GM18858 (cell line): ENCODE results near the gene STK36.

Experiments used
- ATAC-seq: cut with Tn5 transposase; IDR thresholded peaks from one replicate; pipeline ENCODE4 v1.9.1; 2021; ENCODE audit not compliant: unreplicated experiment

The STK36 gene

DNA sequence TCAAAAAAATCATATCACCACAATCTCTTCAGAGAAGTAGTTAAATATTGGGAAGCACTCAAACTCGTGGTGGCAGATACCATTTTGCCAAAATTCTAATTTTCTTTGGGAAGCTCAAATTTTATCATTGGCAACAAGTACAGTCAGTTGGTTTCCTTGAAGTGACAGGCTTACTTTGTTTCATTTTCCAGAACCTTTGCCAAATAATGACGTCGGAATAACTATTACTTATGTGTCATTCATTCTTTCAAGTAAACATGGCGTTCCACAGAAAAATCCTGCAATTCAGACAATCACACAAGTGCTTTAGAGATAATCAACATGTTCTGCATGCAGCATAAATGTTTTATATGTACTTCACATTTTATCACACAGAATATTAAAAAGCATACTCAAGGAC, 44.2 kb downstream of the STK36 start:
- no peak for ATAC-seq

DNA sequence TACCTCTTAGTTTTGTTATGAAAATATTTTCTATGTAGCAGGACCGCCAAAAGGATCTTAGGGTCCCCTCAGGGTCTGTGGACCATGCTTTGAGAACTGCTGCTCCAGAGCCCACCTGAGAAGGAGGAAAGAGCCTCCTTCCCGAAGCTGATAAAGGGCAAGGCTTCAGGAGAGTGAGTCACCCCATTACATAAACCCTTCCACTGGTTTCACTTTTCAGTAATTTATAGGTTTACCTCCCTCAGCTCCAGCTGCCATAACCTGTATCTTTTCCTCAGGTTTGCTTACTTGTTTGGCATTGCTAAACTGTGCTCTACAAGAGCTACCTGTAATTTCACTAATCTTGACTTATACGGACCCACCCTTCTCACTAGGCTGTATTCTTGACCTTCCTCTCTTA, 45.4 kb downstream of the STK36 start:
- no peak for ATAC-seq

DNA sequence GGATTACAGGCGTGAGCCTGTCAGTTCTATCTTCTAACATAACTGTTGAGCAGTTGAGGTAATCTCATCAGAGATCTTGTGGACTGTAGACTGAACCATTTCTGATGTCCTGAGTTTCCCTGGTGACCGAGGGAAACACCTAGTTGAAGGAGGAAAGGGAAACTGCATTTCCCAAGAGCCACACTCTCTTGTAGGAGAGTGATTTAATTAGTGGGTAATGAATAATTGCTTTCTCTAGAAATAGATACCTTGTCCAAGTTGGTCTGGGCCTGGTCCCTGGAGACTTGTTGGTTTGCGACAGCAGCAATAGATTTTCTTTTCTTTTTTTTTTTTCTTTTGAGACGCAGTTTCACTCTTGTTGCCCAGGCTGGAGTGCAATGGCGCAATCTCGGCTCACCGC, 46.2 kb downstream of the STK36 start:
- ATAC-seq: no peak

DNA sequence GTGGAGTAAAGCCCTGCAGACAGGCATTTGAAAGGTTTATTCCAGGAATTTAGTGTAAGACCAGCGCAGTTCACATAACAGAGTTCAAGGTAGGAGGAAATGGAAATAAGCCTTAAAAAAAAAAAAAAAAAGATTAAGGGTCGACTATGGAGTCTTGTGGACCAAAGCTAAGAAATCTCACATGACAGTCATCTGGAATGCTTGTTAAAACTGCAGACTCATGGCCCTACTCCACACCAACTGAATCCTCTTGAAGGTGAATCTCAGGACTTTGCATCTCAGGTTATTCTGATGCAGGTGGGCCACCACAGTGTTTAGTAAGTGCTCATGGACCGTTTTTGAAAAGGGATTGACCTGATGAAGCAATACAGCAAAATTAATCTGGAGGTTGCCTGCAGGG, 47.6 kb downstream of the STK36 start:
- no peak for ATAC-seq

DNA sequence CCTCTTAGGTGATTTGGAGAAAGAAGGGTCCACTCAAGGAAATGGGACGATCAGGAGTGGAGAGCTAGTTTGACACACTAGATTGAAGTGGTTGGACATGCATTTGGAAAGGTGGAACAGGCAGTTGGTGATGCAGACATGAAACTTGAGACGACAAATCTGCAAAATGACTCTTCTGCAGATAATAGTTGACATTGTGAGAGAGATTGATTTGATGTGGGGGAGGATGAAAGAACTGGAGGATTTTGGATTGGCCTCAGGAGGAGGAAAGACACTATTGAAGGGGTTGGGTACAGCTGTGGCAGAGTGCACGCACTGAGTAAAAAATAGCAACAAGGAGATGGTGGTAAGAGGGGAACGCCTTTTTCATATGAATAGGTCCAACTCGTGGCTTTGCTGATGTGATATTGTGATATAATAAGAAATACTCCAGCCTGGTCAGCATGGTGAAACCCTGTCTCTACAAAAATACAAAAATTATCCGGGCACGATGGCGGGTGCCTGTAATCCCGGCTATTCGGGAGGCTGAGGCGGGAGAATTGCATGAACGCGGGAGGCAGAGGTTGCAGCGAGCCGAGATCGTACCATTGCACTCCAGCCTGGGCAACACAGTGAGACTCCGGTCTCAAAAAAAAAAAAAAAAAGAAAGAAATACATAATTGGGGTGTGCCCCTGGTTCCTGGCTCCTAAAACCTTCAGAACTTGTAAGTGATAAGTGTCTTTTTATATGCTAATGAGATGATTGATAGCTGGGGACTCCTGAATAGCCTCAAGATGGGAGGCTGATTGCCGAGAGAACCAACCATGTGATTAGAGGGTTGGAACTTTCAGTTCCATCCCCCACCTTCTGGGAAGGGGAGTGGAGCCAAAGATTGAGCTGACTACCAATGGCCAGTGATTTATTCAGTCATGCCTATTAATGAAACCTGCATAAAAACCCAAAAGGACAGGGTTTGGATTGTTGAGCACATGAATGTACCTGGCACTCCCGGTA, 48.5 kb downstream of the STK36 start:
- ATAC-seq: no peak

DNA sequence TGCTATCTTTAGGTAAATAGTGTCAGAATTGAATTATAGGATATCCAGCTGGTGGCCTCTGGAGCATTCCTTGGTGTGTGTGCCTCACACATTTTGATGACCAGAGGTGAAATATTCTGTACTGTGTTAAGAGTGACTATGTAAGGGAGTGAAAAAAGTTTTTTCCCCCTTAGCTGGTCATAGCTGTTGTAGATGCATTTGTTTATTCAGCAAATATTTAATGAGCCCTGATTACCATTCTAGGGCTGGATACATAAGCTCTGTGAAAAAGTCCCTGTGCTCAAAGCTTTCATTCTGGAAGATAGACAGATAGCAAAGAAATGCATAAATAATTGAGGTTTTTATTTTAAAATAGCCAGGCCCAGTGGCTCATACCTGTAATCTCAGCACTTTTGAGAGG, 49.6 kb downstream of the STK36 start:
- ATAC-seq: no peak

DNA sequence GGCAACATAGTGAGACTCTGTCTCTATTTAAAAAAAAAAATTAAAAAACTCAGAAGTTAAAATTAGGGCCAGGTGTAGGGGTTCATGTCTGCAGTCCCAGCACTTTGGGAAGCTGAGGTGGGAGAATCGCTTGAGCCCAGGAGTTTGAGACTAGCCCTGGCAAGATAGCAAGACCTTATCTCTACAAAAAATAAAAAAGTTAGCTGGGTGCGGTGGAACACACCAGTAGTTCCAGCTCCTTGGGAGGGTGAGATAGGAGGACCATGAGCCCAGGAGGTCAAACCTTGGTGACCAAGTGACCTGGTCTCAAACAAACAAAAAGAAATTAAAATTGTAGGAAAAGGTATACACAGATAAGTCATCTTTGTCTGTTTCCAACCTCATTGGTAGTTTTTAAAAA, 50.0 kb downstream of the STK36 start:
- no peak for ATAC-seq

DNA sequence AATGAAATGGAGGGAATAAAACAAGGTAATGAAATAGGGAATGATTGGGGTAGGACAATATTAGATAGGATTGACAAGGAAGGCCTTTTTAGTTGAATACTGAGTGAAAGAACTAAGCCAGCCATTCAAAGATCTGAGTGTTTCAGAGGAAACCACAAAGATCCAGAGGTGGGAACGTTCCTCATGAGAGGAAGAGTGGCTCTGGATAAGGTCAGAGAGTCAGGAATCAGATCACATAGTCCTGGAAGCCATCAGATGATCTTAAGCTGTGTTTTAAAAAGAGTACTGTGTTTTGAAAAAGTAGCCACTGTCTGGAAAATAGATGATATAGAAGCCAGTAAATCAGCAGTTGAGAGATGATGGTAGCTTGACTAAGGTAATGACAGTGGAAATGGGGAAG, 50.5 kb downstream of the STK36 start:
- ATAC-seq: no peak

DNA sequence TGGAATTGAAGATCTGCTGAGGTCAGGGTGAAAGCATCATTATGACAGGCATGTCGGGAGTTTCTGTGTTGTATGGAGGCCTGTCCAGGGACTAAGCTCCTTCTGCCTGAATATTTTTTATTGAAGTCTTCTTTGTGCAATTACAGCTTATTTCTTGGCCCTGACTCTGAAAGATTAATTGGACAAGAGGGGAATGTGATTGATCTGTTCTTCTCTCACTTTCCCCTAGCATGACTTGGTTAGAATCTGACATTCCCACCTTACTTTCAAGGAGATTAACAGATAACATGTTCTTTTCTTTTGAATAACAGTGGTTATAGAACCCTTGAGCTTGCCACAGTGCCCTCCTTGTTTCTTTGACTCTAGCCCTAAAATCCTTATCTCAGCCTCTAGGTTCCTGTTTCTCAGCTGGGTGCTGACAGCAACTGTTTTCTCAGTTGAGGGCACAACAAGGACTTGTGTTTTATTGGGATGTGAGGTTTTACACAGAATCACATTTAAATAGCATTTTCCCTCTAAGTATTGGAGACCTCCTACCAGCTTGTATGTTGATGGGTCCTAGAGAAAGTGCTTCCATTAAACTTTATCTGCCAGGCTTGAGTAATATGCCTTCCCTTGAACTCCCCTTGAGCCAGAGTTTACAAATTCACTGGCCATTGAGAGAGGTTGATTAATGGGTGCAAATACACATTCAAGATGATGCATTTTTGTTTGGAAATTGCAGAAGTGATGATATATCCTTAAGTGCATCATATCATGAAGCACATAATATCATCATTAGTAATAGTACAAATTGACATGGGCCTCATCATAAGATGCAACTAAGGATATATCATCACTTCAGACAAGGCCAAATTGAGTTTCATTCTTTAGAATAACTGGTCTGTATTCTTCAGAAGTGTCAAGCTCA, 51.2 kb downstream of the STK36 start:
- ATAC-seq: no peak

DNA sequence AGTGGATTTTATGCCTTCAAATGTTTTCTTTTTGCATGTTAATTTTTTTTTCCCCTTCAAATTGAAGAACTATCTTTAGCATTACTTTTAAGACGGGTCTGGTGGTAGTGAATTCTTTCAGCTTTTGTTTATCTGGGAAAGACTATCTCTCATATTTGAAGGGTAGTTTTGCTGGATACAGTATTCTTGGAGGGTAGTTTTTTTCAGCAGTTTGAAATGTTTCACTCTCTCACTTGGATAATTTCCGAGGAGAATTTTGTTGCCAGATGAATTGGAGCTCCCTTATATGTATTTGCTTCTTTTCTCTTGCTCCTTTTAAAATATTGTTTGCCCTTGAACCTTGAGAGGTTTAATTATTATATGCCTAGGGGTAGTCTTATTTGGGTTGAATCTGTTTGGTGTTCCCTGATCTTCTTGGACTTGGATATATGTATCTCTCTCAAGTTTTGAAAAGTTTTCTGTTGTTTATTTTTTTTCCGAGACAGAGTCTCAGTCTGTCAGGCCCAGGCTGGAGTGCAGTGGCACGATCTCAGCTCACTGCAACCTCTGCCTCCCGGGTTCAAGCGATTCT, 54.2 kb downstream of the STK36 start:
- no peak for ATAC-seq

DNA sequence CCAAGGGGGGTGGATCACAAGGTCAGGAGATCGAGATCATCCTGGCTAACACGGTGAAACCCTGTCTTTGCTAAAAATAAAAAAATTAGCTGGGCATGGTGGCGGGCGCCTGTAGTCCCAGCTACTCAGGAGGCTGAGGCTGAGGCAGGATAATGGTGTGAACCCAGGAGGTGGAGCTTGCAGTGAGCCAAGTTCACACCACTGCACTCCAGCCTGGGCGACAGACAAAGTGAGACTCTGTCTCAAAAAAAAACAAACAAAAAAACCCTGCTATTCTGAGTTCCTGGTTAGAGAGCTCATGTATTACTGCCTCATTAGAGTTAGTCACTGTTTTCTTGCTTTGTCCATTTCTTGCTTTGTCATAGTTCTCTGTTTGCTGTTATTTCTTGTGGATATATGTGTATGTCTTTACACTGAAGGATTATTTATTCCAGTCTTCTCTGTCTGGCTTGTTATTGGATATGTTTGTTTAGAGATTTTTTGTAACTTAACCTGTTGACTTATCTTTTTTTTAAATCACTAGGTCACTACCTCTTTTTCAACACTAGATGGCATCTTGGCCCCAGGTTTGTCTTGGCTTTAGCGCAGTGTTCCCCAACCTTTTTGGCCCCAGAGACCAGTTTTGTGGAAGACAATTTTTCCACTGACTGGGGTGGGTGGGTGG, 55.7 kb downstream of the STK36 start:
- no peak for ATAC-seq

DNA sequence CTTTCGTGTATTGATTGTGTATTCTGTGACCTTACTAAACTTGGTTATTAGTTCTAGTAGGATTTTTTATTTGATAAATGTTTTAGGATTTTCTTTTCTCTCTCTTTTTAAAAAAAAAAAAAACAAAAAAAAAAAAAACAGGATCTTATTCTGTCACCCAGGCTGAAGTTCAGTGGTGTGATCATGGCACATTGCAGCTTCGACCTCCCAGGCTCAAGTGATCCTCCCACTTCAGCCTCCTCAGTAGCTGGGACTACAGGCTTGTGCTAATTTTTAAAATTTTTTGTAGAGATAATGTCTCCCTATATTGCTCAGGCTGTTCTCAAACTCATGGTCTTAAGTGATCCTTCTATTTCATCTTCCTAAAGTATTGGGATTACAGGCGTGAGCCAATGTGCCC, 57.8 kb downstream of the STK36 start:
- ATAC-seq: no peak

DNA sequence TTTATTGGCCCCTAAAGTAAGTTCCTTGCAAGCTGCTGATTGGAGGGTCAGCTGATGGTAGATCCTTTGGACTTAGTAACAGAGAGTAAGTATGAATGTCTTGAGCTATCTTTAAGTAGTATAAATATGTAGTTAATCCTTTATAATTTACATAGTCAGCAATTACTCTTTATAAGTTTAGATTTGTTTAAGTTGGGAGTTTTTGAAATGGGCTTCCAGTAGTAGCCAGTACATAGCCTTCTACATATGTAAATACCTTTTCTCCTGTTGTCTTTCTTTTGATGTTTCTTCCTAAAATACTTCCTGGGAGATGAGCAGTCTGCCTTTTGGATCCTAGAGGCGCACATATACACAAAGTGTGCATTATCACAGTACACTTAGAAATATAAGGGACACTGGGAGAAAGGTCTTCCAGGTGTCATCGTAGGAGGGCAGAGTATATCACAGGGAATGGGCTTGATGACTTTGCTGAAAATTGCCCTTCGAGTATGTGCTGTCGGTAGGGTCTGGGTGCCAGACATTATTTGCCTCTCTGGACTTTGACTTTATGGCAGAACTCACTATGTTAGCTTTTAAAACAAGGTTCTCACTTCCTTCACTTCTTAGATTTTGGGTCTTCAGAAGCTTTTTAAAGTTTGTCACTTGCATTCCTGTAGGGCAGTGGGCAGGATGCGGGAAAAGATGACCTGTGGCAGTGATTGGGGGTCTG, 60.3 kb downstream of the STK36 start:
- ATAC-seq: no peak

DNA sequence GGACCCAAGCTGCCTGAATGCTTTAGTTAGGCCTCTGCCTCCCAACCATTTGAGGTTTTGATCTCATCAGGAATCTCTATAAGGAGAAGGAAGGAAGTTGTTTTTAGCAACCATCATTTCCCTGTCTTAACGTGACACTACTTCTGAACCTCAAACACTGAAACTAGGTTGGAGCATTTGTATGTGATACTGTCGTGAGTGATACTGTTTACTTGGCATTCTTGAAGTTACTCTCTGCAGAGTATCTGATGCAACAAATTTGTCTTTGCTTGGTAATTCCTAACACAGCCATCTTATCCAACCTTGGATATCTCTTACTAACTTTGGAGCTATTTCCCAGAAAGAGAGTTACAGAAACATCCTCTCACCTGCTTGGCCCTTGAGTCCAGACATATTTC, 60.9 kb downstream of the STK36 start:
- no peak for ATAC-seq

DNA sequence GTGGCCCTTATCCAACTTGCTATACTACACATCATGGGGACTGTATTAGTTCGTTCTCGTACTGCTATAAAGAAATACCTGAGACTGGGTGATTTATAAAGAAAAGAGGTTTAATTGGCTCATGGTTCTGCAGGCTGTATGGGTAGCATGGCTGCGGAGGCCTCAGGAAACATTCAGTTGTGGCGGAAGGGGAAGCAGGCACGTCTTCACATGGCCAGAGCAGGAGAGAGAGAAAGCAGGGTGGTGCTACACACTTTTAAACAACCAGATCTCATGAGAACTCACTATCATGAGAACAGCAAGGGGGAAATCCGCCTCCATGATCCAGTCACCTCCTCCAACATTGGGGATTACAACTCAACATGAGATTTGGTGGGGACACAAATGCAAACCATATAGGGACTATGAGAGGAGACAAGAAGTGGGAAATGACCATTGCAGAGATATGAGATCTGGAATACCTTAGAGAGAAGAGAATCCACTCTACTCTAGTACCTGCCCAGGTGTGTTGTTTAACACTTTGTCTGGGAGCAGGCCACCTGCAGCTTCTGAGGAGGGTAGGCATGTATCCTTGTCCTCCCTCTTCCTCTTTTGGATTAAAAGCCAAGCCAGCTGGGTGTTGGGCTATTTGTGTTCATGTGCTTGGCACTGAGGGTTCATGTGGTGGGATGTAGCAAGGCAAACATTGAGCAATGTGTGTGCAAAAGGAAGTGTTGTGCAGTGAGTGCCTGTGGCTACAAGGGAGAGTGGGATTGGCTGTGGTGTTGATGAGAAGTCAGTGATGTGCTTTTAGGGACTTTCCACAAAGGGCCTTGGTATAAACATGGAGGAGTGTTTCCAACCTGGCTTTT, 61.5 kb downstream of the STK36 start:
- ATAC-seq: peak; percentile 42

DNA sequence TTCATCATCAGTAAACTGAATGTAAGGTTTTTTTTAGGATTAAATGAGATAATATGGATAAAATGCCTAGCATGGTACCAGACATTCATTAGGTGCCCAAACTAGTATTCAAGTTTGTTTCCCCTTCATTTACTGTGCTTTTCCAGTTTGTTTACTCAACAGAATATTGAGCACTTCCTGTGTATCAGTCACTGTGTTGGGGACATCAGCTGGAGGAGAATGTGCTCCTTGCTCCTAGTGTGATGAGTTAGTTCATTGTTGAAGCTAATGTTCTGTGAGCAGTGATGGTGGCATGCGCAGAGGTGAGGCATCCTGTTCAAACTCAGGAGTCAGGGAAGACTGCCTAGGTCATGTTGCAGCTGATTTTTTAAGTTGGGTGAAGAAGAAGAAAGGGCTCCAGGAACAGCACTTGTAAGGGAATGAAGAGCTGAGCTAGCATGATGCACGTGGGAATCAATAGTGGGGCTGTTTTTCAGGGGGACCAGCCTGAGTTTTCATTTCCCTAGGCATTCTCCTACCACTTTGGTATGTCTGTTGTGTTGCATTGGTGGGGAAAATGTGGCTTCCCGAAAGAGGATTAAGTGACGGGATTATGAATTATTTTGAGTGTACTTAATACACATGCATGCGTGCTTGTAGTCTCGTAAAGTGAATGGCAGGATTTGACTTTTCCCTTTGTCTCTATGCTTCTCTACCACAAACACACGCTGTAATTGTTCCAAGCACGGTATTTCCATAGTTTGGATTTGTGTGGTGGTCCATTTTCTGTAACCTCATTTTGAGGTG, 62.5 kb downstream of the STK36 start:
- no peak for ATAC-seq

DNA sequence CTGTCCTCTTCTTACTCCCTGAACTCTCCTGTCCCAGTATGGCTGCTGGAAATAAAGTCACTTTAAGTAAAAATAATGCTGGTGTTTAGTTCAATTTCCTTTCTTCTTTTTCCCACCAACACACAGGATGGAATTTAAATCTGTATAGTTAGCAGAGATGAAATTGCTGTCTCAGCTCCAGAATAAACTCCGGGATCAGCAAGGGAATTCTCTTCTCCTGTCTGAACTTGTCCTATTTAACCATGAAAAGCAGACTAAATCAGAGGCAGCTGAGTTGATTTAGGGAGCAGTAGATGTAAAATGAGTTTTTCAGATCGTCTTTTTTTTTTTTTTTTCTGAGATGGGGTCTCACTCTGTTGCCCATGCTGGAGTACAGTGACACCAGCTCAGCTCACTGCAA, 64.6 kb downstream of the STK36 start:
- ATAC-seq: no peak

DNA sequence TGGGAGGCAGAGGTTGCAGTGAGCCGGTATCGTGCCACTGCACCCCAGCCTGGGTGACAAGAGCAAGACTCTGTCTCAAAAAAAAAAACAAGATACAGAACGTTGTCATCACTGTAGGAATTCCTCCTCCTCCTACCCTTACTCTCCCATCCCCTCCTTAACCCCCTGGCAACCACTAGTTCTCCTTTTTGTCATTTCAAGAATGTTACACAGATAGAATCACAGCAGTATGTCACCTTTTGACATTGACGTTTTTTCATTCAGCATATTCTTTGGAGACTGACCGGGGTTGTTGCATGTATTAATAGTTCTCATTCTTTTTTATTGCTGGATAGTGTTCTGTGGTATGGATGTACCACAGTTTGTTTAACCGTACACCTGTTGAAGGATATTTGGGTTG, 71.2 kb downstream of the STK36 start:
- ATAC-seq: peak; percentile 58

DNA sequence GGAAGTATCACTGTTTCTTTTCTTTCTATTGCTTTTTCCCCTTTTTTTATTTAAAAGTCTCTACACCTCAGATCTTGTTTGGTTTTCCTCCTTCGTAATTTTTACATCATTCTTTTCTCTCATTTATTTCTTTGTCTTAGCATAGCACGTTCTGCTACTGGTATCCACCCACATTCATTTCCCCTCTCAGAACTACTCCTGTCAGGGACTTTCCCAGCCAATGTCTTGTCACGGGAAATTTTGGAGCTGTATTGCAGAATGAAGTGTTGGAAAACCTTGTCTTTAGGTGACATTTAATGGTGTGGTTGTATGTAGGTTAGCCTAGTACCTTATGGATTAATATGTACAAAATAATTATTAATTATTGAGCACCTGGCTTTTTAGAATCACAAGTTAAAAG, 72.7 kb downstream of the STK36 start:
- ATAC-seq: no peak
